H9 (cell line): ENCODE measurements around the gene GABRB2. TPM values are rescaled to one million over a fixed set of nuclear protein-coding genes. Genes with fewer than 3 reads are reported as not detected.
"Not testable (repeated sequence)": the region's sequence is repeated elsewhere in the genome, so short reads cannot be mapped to it uniquely, and the experiment has no call there.

Experiments
- DNase-seq: peaks from one replicate; pipeline ENCODE4 v3.0.0-alpha.2; 2017
- H2AFZ ChIP-seq: one replicate; pipeline ENCODE4 v1.6.1; 2013; ENCODE audit warnings: mild to moderate bottlenecking, low read length, control low read depth, moderate library complexity
- H2AK5ac ChIP-seq: 2 replicates; pipeline ENCODE4 v1.6.1; 2013; ENCODE audit warnings: low read length, control low read depth, mixed read lengths; ENCODE audit not compliant: insufficient read length
- H2BK120ac ChIP-seq: one replicate; pipeline ENCODE4 v1.6.1; 2013; ENCODE audit warnings: low read depth, mild to moderate bottlenecking, low read length, control low read depth, inconsistent platforms; ENCODE audit not compliant: poor library complexity, severe bottlenecking
- H2BK12ac ChIP-seq: 2 replicates; pipeline ENCODE4 v1.6.1; 2013; ENCODE audit warnings: low read length, control low read depth, mixed read lengths, low read depth; ENCODE audit not compliant: insufficient read length
- H2BK15ac ChIP-seq: 2 replicates; pipeline ENCODE4 v1.6.1; 2013; ENCODE audit warnings: low read depth, low read length, control low read depth
- H2BK20ac ChIP-seq: one replicate; pipeline ENCODE4 v1.6.1; 2013; ENCODE audit warnings: low read depth, mild to moderate bottlenecking, low read length, control low read depth, inconsistent platforms; ENCODE audit not compliant: poor library complexity, severe bottlenecking
- H2BK5ac ChIP-seq: 2 replicates; pipeline ENCODE4 v1.6.1; 2013; ENCODE audit warnings: low read length, control low read depth, mixed read lengths; ENCODE audit not compliant: insufficient read length
- H3K14ac ChIP-seq: 2 replicates; pipeline ENCODE4 v1.6.1; 2013; ENCODE audit warnings: low read length, control low read depth; ENCODE audit not compliant: insufficient read depth
- H3K18ac ChIP-seq: 2 replicates; pipeline ENCODE4 v1.6.1; 2013; ENCODE audit warnings: low read depth, mild to moderate bottlenecking, mixed read lengths, low read length, control low read depth; ENCODE audit not compliant: insufficient read length
- H3K23ac ChIP-seq: 2 replicates; pipeline ENCODE4 v1.6.1; 2013; ENCODE audit warnings: low read length, control low read depth, mixed read lengths, low read depth; ENCODE audit not compliant: insufficient read length
- H3K23me2 ChIP-seq: 2 replicates; pipeline ENCODE4 v1.6.1; 2013; ENCODE audit warnings: low read depth, mild to moderate bottlenecking, mixed read lengths, low read length, control low read depth; ENCODE audit not compliant: insufficient read length, poor library complexity, severe bottlenecking
- H3K27ac ChIP-seq: 2 replicates; pipeline ENCODE4 v1.5.1; 2013; ENCODE audit warnings: low read length, control low read depth, mixed read lengths, low read depth; ENCODE audit not compliant: insufficient read length
- H3K27me3 ChIP-seq: 2 replicates; pipeline ENCODE4 v1.6.1; 2013; ENCODE audit warnings: low read length, control low read depth, inconsistent platforms; ENCODE audit not compliant: insufficient read depth
- H3K4ac ChIP-seq: 2 replicates; pipeline ENCODE4 v1.6.1; 2013; ENCODE audit warnings: low read depth, mild to moderate bottlenecking, control low read depth, inconsistent platforms, low read length, moderate library complexity
- H3K4me1 ChIP-seq: 2 replicates; pipeline ENCODE4 v1.6.1; 2013; ENCODE audit warnings: low read length, control low read depth, inconsistent platforms; ENCODE audit not compliant: insufficient read depth
- H3K4me2 ChIP-seq: 2 replicates; pipeline ENCODE4 v1.6.1; 2013; ENCODE audit warnings: low read length, control low read depth, mixed read lengths; ENCODE audit not compliant: insufficient read length, insufficient read depth
- H3K56ac ChIP-seq: 2 replicates; pipeline ENCODE4 v1.6.1; 2013; ENCODE audit warnings: low read depth, mild to moderate bottlenecking, mixed read lengths, low read length, control low read depth; ENCODE audit not compliant: insufficient read length
- H3K79me1 ChIP-seq: 2 replicates; pipeline ENCODE4 v1.6.1; 2013; ENCODE audit warnings: low read depth, mild to moderate bottlenecking, moderate library complexity, low read length, control low read depth, inconsistent platforms; ENCODE audit not compliant: insufficient read depth, poor library complexity, severe bottlenecking
- H3K79me2 ChIP-seq: 2 replicates; pipeline ENCODE4 v1.6.1; 2013; ENCODE audit warnings: low read length, control low read depth, inconsistent platforms; ENCODE audit not compliant: insufficient read depth
- H3K9ac ChIP-seq: 2 replicates; pipeline ENCODE4 v1.6.1; 2013; ENCODE audit warnings: low read length, control low read depth, mixed read lengths; ENCODE audit not compliant: insufficient read length; ENCODE audit errors: extremely low read depth
- H3K9me3 ChIP-seq: one replicate; pipeline ENCODE4 v1.6.1; 2013; ENCODE audit warnings: low read depth, low read length, inconsistent platforms; ENCODE audit not compliant: control insufficient read depth
- H3T11ph ChIP-seq: one replicate; pipeline ENCODE4 v1.6.1; 2013; ENCODE audit warnings: mild to moderate bottlenecking, low read length, control low read depth, inconsistent platforms
- H4K20me1 ChIP-seq: one replicate; pipeline ENCODE4 v1.6.1; 2013; ENCODE audit not compliant: control insufficient read depth, insufficient read length, insufficient read depth
- H4K5ac ChIP-seq: 2 replicates; pipeline ENCODE4 v1.6.1; 2013; ENCODE audit warnings: low read depth, mild to moderate bottlenecking, mixed read lengths, low read length, control low read depth; ENCODE audit not compliant: insufficient read length
- H4K8ac ChIP-seq: replicated peaks from 2 replicates; pipeline ENCODE4 v1.6.1; 2013; ENCODE audit warnings: low read length, control low read depth, mixed read lengths, low read depth; ENCODE audit not compliant: insufficient read length
- H4K91ac ChIP-seq: 2 replicates; pipeline ENCODE4 v1.6.1; 2013; ENCODE audit warnings: low read depth, mild to moderate bottlenecking, moderate library complexity, mixed read lengths, low read length, control low read depth; ENCODE audit not compliant: insufficient read length
- H3K27ac Mint-ChIP-seq, 3 experiments: 2 replicates in 2 of 3; 3 replicates in 1 of 3; pipeline ENCODE4 v1.8.0; 2020 to 2021; ENCODE audit warnings: mixed read lengths in 3 of 3, mild to moderate bottlenecking in 1 of 3, moderate library complexity in 1 of 3
- H3K27me3 Mint-ChIP-seq: 2 replicates; pipeline ENCODE4 v1.8.0; 2021; ENCODE audit warnings: low read depth, mild to moderate bottlenecking, moderate library complexity, mixed read lengths
- H3K36me3 Mint-ChIP-seq, 3 experiments: 2 replicates in 2 of 3; 3 replicates in 1 of 3; pipeline ENCODE4 v1.8.0; 2020 to 2021; ENCODE audit warnings: low read depth in 3 of 3, mixed read lengths in 3 of 3; ENCODE audit not compliant: insufficient read depth in 1 of 3
- H3K4me1 Mint-ChIP-seq, 2 experiments: 2 replicates each; pipeline ENCODE4 v1.8.0; 2020; ENCODE audit warnings: mixed read lengths in 2 of 2
- H3K4me3 Mint-ChIP-seq, 2 experiments: 2 replicates in 1 of 2; 3 replicates in 1 of 2; pipeline ENCODE4 v1.8.0; 2020 to 2021; ENCODE audit warnings: mild to moderate bottlenecking in 2 of 2, mixed read lengths in 2 of 2, moderate library complexity in 1 of 2
- H3K9me3 Mint-ChIP-seq, 2 experiments: 2 replicates in 1 of 2; 3 replicates in 1 of 2; pipeline ENCODE4 v1.8.0; 2020; ENCODE audit warnings: mild to moderate bottlenecking in 2 of 2, mixed read lengths in 2 of 2, moderate library complexity in 1 of 2
- WGBS: extraction: QIAGEN DNeasy Blood & Tissue Kit; methylation state at CpG from one replicate; pipeline ENCODE4 v1.1.7; 2013; ENCODE audit warnings: missing lambda C conversion rate, low lambda C conversion rate, mixed read lengths; ENCODE audit not compliant: insufficient read length; ENCODE audit errors: extremely low coverage; 5-methylcytosine and 5-hydroxymethylcytosine counted together
- total RNA-seq: library from RNA; stranded (reverse); gene quantifications from 2 replicates; pipeline ENCODE4 v1.2.1, GENCODE V29; 2021
- TF ChIP-seq, protein P1 (sequence below): fragments of 200-600 bp; sonication (generic); conservative IDR thresholded peaks from 3 replicates; pipeline ENCODE4 v1.8.0; 2021; ENCODE audit warnings: antibody characterized with exemption, mild to moderate bottlenecking

GABRB2 gene
- total RNA-seq, 1 experiment from 2014 or later: 0.20 TPM

DNA sequence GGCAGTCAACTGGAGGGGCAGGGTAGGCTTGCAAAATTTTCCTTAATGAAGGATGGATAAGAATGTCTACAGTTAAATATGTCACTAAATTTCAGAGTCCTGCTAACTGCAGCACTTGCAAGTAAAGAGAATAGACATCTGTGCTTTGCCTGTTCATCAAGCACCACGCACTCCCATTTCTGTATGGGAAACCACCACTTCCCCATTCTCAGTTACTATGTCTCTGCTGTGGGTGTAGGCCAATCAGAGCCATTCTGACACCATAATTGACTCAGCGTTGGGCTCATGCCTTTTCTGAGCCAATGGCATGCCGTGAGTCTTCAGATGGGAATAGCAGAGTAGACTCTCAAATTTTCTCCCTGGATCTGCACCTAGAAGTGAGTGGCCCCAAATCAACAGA lies 247.5 kb downstream of the GABRB2 start:
- H3K9me3 Mint-ChIP-seq: peaks cover 0 to 6% of the 10 kb centered on the region in 2 experiments; a peak in 2 of 5 replicates
- no peaks in the 10 kb centered on the region for H3K4me1 ChIP-seq
- H4K5ac ChIP-seq: no peak overlapping the region
- H3K4me2 ChIP-seq: no peak overlapping the region
- H2AFZ ChIP-seq: no peak overlapping the region
- H2BK20ac ChIP-seq: no peak overlapping the region
- no peak overlapping the region for H3K4me3 Mint-ChIP-seq
- no peak overlapping the region for H3K14ac ChIP-seq
- DNase-seq: no peak
- H2BK15ac ChIP-seq: no peak overlapping the region
- no peak overlapping the region for H4K91ac ChIP-seq
- H3K27ac Mint-ChIP-seq: no peak overlapping the region
- no peaks in the 10 kb centered on the region for H3K27me3 Mint-ChIP-seq
- H3K27ac ChIP-seq: no peak overlapping the region
- no peaks in the 10 kb centered on the region for H3K23me2 ChIP-seq
- no peak overlapping the region for H2BK5ac ChIP-seq
- H2BK12ac ChIP-seq: no peak overlapping the region
- H3K79me2 ChIP-seq: no peaks in the 10 kb centered on the region
- H2BK120ac ChIP-seq: no peak overlapping the region
- H3K23ac ChIP-seq: no peak overlapping the region
- H4K8ac ChIP-seq: no peak overlapping the region
- H3K9me3 ChIP-seq: no peaks in the 10 kb centered on the region
- no peaks in the 10 kb centered on the region for H3K4me1 Mint-ChIP-seq
- H3K9ac ChIP-seq: no peak overlapping the region
- H3K36me3 Mint-ChIP-seq: no peaks in the 10 kb centered on the region
- no peak overlapping the region for H3K4ac ChIP-seq
- no peaks in the 10 kb centered on the region for H3K27me3 ChIP-seq
- H3K18ac ChIP-seq: no peak overlapping the region
- H3K79me1 ChIP-seq: no peaks in the 10 kb centered on the region
- no peak overlapping the region for H3T11ph ChIP-seq
- WGBS: no CpG with 5 or more reads among the region's 3 CpGs
- H4K20me1 ChIP-seq: no peaks in the 10 kb centered on the region
- H3K56ac ChIP-seq: no peak overlapping the region
- TF ChIP-seq, protein P1, sequence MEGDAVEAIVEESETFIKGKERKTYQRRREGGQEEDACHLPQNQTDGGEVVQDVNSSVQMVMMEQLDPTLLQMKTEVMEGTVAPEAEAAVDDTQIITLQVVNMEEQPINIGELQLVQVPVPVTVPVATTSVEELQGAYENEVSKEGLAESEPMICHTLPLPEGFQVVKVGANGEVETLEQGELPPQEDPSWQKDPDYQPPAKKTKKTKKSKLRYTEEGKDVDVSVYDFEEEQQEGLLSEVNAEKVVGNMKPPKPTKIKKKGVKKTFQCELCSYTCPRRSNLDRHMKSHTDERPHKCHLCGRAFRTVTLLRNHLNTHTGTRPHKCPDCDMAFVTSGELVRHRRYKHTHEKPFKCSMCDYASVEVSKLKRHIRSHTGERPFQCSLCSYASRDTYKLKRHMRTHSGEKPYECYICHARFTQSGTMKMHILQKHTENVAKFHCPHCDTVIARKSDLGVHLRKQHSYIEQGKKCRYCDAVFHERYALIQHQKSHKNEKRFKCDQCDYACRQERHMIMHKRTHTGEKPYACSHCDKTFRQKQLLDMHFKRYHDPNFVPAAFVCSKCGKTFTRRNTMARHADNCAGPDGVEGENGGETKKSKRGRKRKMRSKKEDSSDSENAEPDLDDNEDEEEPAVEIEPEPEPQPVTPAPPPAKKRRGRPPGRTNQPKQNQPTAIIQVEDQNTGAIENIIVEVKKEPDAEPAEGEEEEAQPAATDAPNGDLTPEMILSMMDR: no peak
- H2AK5ac ChIP-seq: no peak overlapping the region

DNA sequence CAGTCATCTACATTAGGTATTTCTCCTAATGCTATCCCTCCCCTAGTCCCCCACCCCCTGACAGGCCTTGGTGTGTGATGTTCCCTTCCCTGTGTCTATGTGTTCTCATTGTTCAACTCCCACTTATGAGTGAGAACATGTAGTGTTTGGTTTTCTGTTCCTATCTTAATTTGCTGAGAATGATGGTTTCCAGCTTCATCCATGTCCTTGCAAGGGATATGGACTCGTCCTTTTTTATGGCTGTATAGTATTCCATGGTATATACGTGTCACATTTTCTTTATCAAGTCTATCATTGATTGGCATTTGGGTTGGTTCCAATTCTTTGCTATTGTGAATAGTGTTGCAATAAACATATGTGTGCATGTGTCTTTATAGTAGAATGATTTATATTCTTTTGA lies 249.1 kb downstream of the GABRB2 start:
- not testable (repeated sequence) for H3K18ac ChIP-seq, H3K27me3 Mint-ChIP-seq, H3K27ac Mint-ChIP-seq, H3K79me1 ChIP-seq, H4K20me1 ChIP-seq, H3K9ac ChIP-seq, H3K4me1 ChIP-seq, H3K9me3 ChIP-seq, H2BK120ac ChIP-seq, H4K8ac ChIP-seq, H2BK12ac ChIP-seq, H3K36me3 Mint-ChIP-seq, H2AFZ ChIP-seq, H3K27ac ChIP-seq, DNase-seq, H3K9me3 Mint-ChIP-seq, H2AK5ac ChIP-seq, H3K4me1 Mint-ChIP-seq, H4K91ac ChIP-seq, H3K56ac ChIP-seq, H2BK15ac ChIP-seq, H3K23ac ChIP-seq, H3K23me2 ChIP-seq, H2BK20ac ChIP-seq, H4K5ac ChIP-seq, H3K14ac ChIP-seq, H3K4me2 ChIP-seq, H2BK5ac ChIP-seq, H3K4me3 Mint-ChIP-seq, H3K27me3 ChIP-seq, H3K4ac ChIP-seq, H3T11ph ChIP-seq, H3K79me2 ChIP-seq
- no CpG with 5 or more reads among the region's 2 CpGs for WGBS
